Nephron progenitor cell (in vitro differentiated cells): Measurements from ENCODE around the gene STRC.
"Not testable (repeated sequence)": the region's sequence is repeated elsewhere in the genome, so short reads cannot be mapped to it uniquely, and the experiment has no call there.

ENCODE experiments used
- DNase-seq: peaks from one replicate; pipeline ENCODE4 v3.0.0; 2021
- H3K27ac Mint-ChIP-seq: 2 replicates; pipeline ENCODE4 v1.8.0; 2021; ENCODE audit warnings: mild to moderate bottlenecking, moderate library complexity, mixed read lengths
- H3K27me3 Mint-ChIP-seq: 2 replicates; pipeline ENCODE4 v1.8.0; 2021; ENCODE audit warnings: mild to moderate bottlenecking, low read depth, mixed read lengths; ENCODE audit not compliant: poor library complexity
- H3K36me3 Mint-ChIP-seq: 2 replicates; pipeline ENCODE4 v1.8.0; 2021; ENCODE audit warnings: low read depth, mixed read lengths
- H3K4me1 Mint-ChIP-seq: 2 replicates; pipeline ENCODE4 v1.8.0; 2021; ENCODE audit warnings: mixed read lengths
- H3K4me3 Mint-ChIP-seq: 2 replicates; pipeline ENCODE4 v1.8.0; 2021; ENCODE audit warnings: mild to moderate bottlenecking, moderate library complexity, mixed read lengths
- H3K9me3 Mint-ChIP-seq: 2 replicates; pipeline ENCODE4 v1.8.0; 2021; ENCODE audit warnings: mild to moderate bottlenecking, moderate library complexity, mixed read lengths
- CTCF ChIP-seq: fragments of 200-600 bp; sonication (generic); IDR thresholded peaks from 2 replicates; pipeline ENCODE4 v1.5.0; 2021; ENCODE audit warnings: antibody characterized with exemption

The STRC gene

GRCh38 chr15:43625106-43625505 is 6.5 kb upstream of the STRC start:
- Mint-ChIP-seq H3K27me3 (peaks cover 6% of the 10 kb centered on the region), H3K36me3 (no peaks in the 10 kb centered on the region), H3K4me3 (no peak overlapping the region), H3K27ac (peak overlapping the region; percentile 27), H3K4me1 (no peaks in the 10 kb centered on the region), H3K9me3 (no peaks in the 10 kb centered on the region)
- DNase-seq: no peak
- TF ChIP-seq CTCF: no peak

DNA sequence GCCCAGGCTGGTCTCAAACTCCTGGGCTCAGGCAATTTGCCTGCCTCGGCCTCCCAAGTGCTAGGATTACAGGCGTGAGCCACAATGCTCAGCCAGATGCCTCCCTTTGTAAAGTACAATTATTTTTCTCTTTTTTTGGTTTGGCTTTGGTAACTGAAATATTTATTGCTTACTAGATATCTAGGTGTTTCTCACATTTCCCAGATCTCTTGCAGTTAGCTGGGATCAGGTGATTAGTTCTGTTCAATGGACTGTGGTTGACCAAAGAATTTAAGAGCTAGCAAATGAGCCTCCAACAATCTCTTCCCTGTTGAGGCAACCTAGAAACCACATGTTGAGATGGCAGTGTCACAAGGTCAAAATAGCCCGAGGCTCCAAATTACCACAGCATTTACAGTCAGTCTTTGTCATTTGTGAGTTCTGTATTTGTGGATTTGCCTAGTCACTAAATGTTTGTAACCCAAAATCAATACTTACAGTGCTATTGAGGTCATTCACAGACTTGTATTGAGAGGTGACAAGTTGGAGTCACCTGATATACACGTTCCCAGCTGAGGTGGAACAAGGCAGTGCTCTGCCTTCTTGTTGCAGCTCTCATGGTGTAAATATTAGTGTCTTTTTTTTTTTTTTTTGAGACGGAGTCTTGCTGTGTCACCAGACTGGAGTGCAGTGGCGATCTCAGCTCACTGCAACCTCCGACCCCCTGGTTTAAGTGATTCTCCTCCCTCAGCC is 3.6 kb upstream of the STRC start:
- H3K27ac Mint-ChIP-seq, H3K9me3 Mint-ChIP-seq: not testable (repeated sequence)
- peaks cover 14% of the 10 kb centered on the region for H3K27me3 Mint-ChIP-seq

DNA sequence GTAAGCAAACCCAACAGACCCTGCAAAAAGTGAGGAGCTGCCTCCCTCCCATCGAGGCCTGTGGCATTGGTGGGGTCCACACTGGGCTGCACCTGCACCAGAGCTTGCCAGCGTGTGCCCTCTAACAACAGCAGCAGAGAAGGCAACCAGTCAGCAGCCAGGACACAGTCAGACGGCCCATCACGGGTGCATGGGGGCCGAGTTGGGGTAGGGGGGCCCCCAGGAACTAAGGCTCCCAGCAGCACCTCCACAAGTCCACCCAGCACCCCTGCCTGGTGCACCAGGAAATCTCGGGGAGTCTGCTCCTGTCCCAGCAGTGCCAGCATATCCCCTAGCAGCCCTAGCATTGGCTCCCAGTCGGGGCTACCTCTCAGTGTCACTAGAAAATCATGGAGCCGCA is 850 bp downstream of the STRC start:
- H3K4me3 Mint-ChIP-seq, H3K9me3 Mint-ChIP-seq: not testable (repeated sequence)

More for the DNA sequence above, 3.6 kb upstream of the STRC start:
- DNase-seq, H3K4me1 Mint-ChIP-seq, H3K36me3 Mint-ChIP-seq, H3K4me3 Mint-ChIP-seq: not testable (repeated sequence)

DNA sequence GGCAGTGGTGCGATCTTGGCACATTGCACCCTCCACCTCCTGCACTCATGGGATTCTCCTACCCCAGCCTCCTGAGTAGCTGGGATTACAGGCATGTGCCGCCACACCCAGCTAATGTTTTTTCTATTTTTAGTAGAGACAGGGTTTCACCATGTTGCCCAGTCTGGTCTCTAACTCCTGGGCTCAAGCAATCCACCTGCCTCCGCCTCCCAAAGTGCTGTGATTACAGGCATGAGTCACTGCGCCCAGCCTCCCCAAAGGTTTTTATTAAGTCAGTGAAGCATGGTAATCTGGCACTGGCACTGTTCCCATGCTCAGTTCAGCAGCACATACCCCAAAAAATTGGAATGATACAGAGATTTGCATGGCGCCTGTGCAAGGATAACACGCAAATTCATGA is 16.4 kb downstream of the STRC start:
- H3K27ac Mint-ChIP-seq, H3K9me3 Mint-ChIP-seq, H3K36me3 Mint-ChIP-seq, DNase-seq, H3K4me1 Mint-ChIP-seq, H3K4me3 Mint-ChIP-seq: not testable (repeated sequence)
- peaks cover 17% of the 10 kb centered on the region for H3K27me3 Mint-ChIP-seq

More for the DNA sequence above, 850 bp downstream of the STRC start:
- H3K4me1 Mint-ChIP-seq, DNase-seq, H3K36me3 Mint-ChIP-seq, H3K27ac Mint-ChIP-seq: not testable (repeated sequence)
- H3K27me3 Mint-ChIP-seq: peaks cover 11% of the 10 kb centered on the region

GRCh38 chr15:43600200-43600599 is 18.4 kb downstream of the STRC start:
- not testable (repeated sequence) for DNase-seq, H3K36me3 Mint-ChIP-seq, H3K4me3 Mint-ChIP-seq, H3K9me3 Mint-ChIP-seq, H3K4me1 Mint-ChIP-seq, H3K27ac Mint-ChIP-seq
- H3K27me3 Mint-ChIP-seq: peaks cover 22% of the 10 kb centered on the region

DNA sequence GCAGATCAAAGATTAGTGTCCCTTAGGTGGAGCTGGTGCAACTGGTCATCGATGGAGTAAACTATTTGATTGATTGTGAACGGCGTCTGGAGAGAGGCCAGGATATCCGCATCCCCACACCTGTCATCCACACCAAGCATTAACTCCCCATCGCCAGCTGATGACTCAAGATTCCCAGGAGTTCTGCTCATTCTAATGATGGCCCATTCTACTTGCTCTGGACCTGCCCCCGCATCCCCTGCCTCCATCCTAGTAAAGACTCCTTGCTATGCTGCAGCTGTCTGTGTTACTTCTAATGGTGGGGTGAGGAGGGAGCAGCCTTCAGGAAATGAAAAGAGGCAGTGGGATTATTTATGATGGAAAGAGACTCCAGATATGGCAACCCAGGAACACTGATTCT is 19.5 kb downstream of the STRC start:
- not testable (repeated sequence) for H3K36me3 Mint-ChIP-seq, H3K9me3 Mint-ChIP-seq, H3K4me1 Mint-ChIP-seq, H3K27ac Mint-ChIP-seq, H3K4me3 Mint-ChIP-seq, DNase-seq
- peaks cover 22% of the 10 kb centered on the region for H3K27me3 Mint-ChIP-seq

- H3K4me3 Mint-ChIP-seq, H3K27ac Mint-ChIP-seq, H3K4me1 Mint-ChIP-seq, H3K36me3 Mint-ChIP-seq, H3K27me3 Mint-ChIP-seq, DNase-seq, H3K9me3 Mint-ChIP-seq: not testable (repeated sequence)
These were observed 25.0 kb downstream of the STRC start, which contains the start of gene CKMT1B for GRCh38 chr15:43593328-43594190. Gene CKMT1B (plus strand): TSS chr15:43594027. CDS start chr15:43594219, 192 bp downstream.

- H3K4me3 Mint-ChIP-seq, H3K4me1 Mint-ChIP-seq, H3K27ac Mint-ChIP-seq, H3K36me3 Mint-ChIP-seq, DNase-seq, H3K27me3 Mint-ChIP-seq, H3K9me3 Mint-ChIP-seq: not testable (repeated sequence)
These were observed 25.8 kb downstream of the STRC start for GRCh38 chr15:43592841-43593240.

- H3K27ac Mint-ChIP-seq, H3K36me3 Mint-ChIP-seq, H3K4me3 Mint-ChIP-seq, DNase-seq, H3K9me3 Mint-ChIP-seq, H3K4me1 Mint-ChIP-seq, H3K27me3 Mint-ChIP-seq: not testable (repeated sequence)
These were observed 28.7 kb downstream of the STRC start, which contains the start of gene PPIP5K1 for GRCh38 chr15:43589778-43590466. Gene PPIP5K1 (minus strand): TSS chr15:43590208. CDS start chr15:43584504, 5,704 bp downstream.

- not testable (repeated sequence) for H3K27ac Mint-ChIP-seq, H3K4me3 Mint-ChIP-seq, H3K9me3 Mint-ChIP-seq
These were observed 44.0 kb downstream of the STRC start for GRCh38 chr15:43574607-43575006.

DNA sequence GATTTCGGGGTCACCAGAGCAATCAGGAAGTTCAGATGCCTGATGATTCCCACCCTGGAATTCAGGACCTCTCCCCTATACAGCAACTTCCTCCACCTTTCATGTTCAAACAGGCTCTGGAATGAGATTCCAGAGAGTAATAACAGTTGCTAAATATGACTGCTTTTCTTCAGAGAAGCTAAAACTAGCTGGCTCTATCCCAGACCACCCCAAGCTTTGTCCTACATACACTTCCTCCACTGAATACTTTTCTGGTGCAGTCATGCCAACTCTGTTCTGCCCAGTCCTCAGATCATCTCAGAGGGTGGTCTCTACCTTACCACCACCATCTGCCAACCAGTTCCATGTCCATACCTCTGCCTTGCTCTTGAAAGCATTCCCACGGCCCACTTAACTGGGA is 52.0 kb downstream of the STRC start:
- not testable (repeated sequence) for H3K9me3 Mint-ChIP-seq, DNase-seq, H3K36me3 Mint-ChIP-seq, H3K27me3 Mint-ChIP-seq, H3K4me1 Mint-ChIP-seq, H3K4me3 Mint-ChIP-seq, H3K27ac Mint-ChIP-seq

More at GRCh38 chr15:43574607-43575006, 44.0 kb downstream of the STRC start:
- not testable (repeated sequence) for H3K27me3 Mint-ChIP-seq, H3K4me1 Mint-ChIP-seq, DNase-seq, H3K36me3 Mint-ChIP-seq

GRCh38 chr15:43563793-43564192 is 54.8 kb downstream of the STRC start:
- not testable (repeated sequence) for H3K36me3 Mint-ChIP-seq, H3K9me3 Mint-ChIP-seq, H3K27ac Mint-ChIP-seq, H3K4me3 Mint-ChIP-seq, DNase-seq, H3K27me3 Mint-ChIP-seq, H3K4me1 Mint-ChIP-seq

- not testable (repeated sequence) for H3K4me1 Mint-ChIP-seq, H3K36me3 Mint-ChIP-seq, H3K27ac Mint-ChIP-seq, H3K9me3 Mint-ChIP-seq, H3K4me3 Mint-ChIP-seq, DNase-seq, H3K27me3 Mint-ChIP-seq
These were observed 55.8 kb downstream of the STRC start for GRCh38 chr15:43562753-43563152.
